ENCODE results near the gene SPATA12.
"Not testable (repeated sequence)": the region's sequence is repeated elsewhere in the genome, so short reads cannot be mapped to it uniquely, and the experiment has no call there.

Gene SPATA12

GRCh38 chr3:57053122-57053521 is 7.3 kb upstream of the SPATA12 start:
- no peak for DNase-seq

- no peak for DNase-seq
Measured at GRCh38 chr3:57057351-57057750, 3.1 kb upstream of the SPATA12 start.

- DNase-seq: no peak
Measured at GRCh38 chr3:57059411-57059810, 1.1 kb upstream of the SPATA12 start.

- no peak for DNase-seq
Measured at GRCh38 chr3:57061556-57061955, 1.1 kb downstream of the SPATA12 start.

- no peak for DNase-seq
Measured at GRCh38 chr3:57062101-57062631, 1.7 kb downstream of the SPATA12 start.

- DNase-seq: no peak
Measured at GRCh38 chr3:57063032-57063431, 2.6 kb downstream of the SPATA12 start.

- no peak for DNase-seq
Measured at GRCh38 chr3:57064001-57064400, 3.5 kb downstream of the SPATA12 start.

GRCh38 chr3:57064572-57064971 is 4.1 kb downstream of the SPATA12 start:
- no peak for DNase-seq

- DNase-seq: no peak
Measured at GRCh38 chr3:57065588-57065987, 5.1 kb downstream of the SPATA12 start.

GRCh38 chr3:57066471-57066870 is 6.0 kb downstream of the SPATA12 start:
- DNase-seq: no peak

- no peak for DNase-seq
Measured at GRCh38 chr3:57068437-57069089, 8.1 kb downstream of the SPATA12 start.

- DNase-seq: no peak
Measured at GRCh38 chr3:57069503-57069902, 9.0 kb downstream of the SPATA12 start.

- DNase-seq: no peak
Measured at GRCh38 chr3:57073628-57074027, 13.2 kb downstream of the SPATA12 start.

- DNase-seq: no peak
Measured at GRCh38 chr3:57074135-57074534, 13.7 kb downstream of the SPATA12 start.

- DNase-seq: no peak
Measured at GRCh38 chr3:57076422-57076951, 16.0 kb downstream of the SPATA12 start.

- no peak for DNase-seq
Measured at GRCh38 chr3:57077630-57078343, 17.3 kb downstream of the SPATA12 start.

GRCh38 chr3:57078344-57078634 is 17.8 kb downstream of the SPATA12 start:
- DNase-seq: no peak

- DNase-seq: no peak
Measured at GRCh38 chr3:57078635-57079473, 18.4 kb downstream of the SPATA12 start.

GRCh38 chr3:57079474-57079831 is 19.0 kb downstream of the SPATA12 start:
- no peak for DNase-seq

- DNase-seq: no peak
Measured at GRCh38 chr3:57080171-57080570, 19.7 kb downstream of the SPATA12 start.

GRCh38 chr3:57081173-57081572 is 20.7 kb downstream of the SPATA12 start:
- DNase-seq: no peak

- no peak for DNase-seq
Measured at GRCh38 chr3:57082481-57082880, 22.0 kb downstream of the SPATA12 start.

- DNase-seq: not testable (repeated sequence)
Measured at GRCh38 chr3:57083266-57083995, 23.0 kb downstream of the SPATA12 start.
